ENCODE results near the gene CHRNE.
"Not testable (repeated sequence)": the region's sequence is repeated elsewhere in the genome, so short reads cannot be mapped to it uniquely, and the experiment has no call there.

Gene CHRNE

DNA sequence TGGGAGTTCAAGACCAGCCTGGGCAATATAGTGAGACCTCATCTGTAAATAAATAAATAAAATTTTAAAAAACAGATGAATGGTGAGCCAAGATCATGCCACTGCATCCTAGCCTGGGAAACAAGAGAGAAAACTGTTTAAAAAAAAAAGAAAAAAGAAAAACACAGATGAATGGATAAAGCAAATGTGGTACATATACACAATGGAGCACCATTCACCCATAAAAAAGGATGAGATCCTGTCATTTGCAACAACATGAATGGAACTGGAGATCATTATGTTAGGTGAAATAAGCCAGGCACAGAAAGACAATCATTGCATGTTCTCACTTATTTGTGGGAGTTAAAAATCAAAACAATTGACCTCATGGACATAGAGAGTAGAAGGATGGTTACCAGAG lies 3.7 kb upstream of the CHRNE start:
- DNase-seq (ENCODE audit: low spot score), result not testable (repeated sequence)

DNA sequence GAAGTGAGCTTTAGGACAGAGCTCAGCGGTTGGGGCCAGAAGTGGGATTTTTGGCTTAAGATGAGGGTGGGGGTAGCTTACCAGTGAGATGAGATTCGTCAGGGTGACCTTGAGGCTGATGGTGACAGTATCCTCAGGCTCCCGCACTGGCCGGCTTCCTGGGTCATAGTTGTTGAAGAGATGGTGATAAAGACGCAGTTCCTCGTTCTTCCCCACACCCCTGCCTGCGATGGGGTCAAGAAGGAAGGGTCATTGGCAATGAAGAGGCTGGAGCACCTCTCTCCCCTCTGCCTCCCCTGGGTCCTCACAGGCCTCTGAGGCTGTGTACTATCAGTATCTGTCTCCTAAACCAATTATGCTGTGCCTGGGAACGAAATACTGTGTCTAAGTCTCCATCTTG lies 358 bp downstream of the CHRNE start:
- peak; percentile 49 for DNase-seq (ENCODE audit: low spot score)

GRCh38 chr17:4901648-4902344 lies 1.1 kb downstream of the CHRNE start:
- DNase-seq (ENCODE audit: low spot score), result peak; percentile 50

DNA sequence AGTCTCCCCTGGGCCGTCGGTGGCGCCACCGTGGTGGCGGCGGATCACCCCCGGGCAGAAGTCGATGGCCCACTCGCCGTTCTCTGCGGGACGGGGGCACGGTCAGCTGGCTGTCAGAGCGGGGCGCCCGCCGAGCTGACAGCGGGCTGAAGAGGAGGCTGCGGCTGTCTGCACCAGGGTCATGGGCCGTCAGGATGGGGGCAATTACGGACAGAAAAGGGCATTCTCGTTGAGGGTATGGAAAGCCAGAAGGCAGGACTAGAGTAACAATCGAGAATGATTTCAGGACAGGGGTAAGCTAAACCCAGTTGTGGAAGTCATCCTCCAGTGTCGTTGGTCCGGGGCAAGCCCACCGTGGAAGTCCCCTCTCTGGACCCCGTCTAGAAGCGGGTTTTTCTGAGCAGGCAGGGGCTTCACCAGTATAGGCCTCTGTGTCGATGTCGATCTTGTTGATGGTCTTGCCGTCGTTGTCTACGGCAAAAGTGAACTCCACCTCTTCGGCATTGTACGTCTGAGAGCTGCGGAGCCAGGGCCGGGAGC lies 1.7 kb downstream of the CHRNE start:
- DNase-seq (ENCODE audit: low spot score), result peak; percentile 52

DNA sequence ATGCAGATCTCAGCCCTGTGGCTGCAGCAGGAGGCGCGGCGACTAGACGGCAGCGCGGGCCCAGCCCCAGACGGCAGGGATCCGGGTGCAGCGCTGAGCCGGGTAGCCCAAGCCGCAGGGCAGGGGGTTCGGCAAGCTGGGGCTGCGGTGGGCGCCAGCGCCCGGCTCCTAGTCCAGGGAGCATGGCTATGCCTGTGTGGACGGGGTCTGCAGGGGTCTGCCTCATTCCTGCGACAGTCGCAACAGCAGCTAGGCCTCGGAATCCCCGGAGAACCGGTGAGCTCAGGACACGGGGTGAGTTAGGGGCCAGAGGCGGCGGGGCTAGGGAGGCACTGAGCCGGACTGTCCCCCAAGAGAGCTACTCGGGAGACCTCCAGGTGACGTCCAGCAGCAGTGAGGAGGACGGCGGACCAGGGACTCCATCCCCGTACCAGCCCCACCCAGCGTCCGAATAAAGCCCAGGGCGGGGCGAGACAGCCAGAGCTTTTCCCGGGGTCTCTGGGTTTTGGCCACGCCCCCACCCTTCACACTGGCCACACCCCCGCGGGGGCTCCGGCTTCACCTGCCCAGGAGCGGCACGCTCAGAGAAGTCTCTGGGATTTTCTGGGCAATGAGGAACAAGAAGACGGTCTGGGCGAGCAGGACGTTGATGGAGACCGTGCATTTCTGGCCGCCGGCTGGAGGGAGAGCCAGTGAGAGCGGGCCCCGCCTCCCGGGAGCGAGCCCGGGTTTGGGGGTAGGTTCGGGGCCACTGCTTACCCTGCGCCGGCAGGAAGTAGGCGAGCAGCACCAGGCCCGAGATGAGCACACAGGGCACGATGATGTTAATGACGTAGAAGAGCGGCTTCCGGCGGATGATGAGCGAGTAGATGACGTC lies 2.4 kb downstream of the CHRNE start:
- peak; percentile 88 for DNase-seq (ENCODE audit: low spot score)

- DNase-seq (ENCODE audit: low spot score), result peak; percentile 80
Measured at GRCh38 chr17:4899341-4900230, 3.3 kb downstream of the CHRNE start, which contains the start of gene C17orf107. C17orf107 (plus strand) TSS chr17:4899536; CDS start chr17:4899763, 227 bp downstream.

- DNase-seq (ENCODE audit: low spot score), result peak; percentile 59
Measured at GRCh38 chr17:4898927-4899326, 4.0 kb downstream of the CHRNE start.

DNA sequence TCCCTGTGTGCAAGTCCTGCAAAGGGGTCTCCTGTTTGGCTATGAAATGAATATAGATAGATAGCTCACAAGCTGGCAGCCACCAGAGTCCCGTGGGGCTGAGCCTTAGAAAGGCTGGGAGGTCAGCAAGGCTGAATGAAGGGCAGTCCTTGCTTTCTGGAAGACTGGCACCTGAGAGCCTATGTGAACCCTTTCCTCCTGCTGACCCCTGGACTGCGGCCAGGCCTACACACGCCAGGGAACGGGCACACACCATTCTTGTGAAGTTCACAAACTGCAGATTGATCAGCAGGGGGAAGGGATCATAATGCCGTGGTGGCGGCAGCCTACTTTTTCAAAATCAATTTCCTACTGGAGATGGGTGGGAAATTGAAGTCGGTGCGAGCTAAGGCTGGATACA lies 4.5 kb downstream of the CHRNE start:
- peak; percentile 45 for DNase-seq (ENCODE audit: low spot score)

DNA sequence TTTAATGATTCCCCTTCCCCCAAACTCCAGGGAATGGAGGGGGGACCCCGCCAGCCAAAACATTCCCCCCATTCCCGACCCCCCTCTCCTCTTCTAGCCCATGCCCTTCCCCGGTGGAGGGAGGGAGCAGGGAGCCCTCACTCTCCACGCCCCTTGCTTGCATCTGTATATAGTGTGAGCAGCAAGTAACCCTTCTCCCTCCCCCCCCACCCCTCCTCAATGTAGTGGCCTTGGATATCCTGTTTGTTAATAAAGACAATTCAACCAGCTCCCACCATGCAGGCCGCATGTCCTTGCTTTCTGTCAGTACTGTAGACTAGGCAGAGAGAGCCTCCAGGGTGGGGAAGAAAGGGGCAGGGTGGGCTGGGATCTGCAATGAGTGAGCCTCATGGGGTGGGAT lies 5.1 kb downstream of the CHRNE start:
- no peak for DNase-seq (ENCODE audit: low spot score)

- DNase-seq (ENCODE audit: low spot score), result no peak
Measured at GRCh38 chr17:4897198-4897687, 5.7 kb downstream of the CHRNE start.

GRCh38 chr17:4896332-4897197 lies 6.3 kb downstream of the CHRNE start:
- DNase-seq (ENCODE audit: low spot score), result no peak

DNA sequence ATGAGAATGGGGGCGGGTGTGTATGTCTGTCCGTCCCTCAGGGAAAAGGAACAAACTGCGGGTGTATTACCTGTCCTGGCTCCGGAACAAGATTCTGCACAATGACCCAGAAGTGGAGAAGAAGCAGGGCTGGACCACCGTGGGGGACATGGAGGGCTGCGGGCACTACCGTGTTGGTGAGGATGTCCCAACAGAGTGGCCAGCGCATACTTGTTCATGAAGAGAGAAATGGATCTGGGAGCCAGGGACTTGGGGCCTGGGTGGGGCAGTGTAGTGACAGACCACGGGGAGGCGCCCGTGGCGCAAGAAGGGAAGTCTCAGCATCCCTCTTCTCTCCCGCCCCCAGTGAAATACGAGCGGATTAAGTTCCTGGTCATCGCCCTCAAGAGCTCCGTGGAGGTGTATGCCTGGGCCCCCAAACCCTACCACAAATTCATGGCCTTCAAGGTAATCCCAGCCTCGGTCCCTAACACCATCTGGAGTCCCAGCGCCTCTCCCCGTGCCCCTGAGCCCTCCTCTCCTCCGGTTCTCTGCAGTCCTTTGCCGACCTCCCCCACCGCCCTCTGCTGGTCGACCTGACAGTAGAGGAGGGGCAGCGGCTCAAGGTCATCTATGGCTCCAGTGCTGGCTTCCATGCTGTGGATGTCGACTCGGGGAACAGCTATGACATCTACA lies 7.1 kb downstream of the CHRNE start:
- DNase-seq (ENCODE audit: low spot score), result no peak

DNA sequence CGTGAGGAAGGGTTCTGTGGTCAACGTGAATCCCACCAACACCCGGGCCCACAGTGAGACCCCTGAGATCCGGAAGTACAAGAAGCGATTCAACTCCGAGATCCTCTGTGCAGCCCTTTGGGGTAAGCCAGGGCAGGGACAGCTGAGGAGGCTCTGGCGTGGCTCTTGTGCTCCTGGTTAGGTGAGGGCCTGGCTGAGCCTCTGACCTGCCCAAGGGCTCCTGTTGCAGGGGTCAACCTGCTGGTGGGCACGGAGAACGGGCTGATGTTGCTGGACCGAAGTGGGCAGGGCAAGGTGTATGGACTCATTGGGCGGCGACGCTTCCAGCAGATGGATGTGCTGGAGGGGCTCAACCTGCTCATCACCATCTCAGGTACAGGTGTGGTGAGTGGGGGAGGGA lies 7.8 kb downstream of the CHRNE start:
- no peak for DNase-seq (ENCODE audit: low spot score)

DNA sequence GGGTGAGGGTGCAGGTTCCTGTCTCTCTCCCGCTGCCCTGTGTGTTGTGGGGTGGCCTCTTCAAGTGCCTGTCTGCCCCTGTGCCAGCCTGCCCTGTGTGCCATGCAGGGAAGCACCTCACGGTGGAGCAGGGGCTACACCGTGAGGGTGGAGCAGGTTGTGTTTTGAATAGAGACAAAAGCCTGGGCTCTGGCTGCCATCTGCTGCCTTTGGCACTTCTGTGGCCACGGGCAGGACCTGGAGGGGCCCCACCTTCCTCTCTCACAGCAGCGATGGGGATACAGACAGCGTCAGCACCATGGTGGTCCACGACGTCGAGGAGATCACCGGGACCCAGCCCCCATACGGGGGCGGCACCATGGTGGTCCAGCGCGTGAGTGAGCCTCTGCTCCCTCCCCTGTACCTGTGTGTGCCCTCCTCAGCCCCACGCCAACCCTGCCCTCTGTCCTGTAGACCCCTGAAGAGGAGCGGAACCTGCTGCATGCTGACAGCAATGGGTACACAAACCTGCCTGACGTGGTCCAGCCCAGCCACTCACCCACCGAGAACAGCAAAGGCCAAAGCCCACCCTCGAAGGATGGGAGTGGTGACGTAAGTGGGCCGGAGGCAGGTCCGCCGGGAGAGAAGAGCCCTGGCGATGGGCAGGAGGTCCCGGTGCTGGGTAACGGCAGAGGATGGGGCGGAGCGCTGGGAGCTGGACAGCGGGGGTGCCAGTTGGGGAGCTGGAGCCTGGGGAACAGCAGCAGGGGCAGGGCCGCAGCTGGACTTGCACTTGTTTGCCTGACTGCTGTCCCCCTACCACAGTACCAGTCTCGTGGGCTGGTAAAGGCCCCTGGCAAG lies 9.0 kb downstream of the CHRNE start:
- DNase-seq (ENCODE audit: low spot score), result no peak

DNA sequence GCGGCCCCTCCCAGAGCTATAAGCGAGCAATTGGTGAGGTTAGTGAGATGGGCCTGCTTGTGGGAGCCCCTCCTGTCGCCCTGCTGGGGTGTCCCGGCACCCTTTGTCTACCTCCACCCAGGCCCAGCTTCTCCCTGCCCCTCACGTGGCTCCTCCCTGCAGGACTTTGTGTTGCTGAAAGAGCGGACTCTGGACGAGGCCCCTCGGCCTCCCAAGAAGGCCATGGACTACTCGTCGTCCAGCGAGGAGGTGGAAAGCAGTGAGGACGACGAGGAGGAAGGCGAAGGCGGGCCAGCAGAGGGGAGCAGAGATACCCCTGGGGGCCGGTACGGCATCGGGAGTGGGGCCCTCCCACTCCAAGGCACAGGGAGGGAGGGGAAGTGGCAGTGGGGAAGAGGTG lies 9.6 kb downstream of the CHRNE start:
- no peak for DNase-seq (ENCODE audit: low spot score)

DNA sequence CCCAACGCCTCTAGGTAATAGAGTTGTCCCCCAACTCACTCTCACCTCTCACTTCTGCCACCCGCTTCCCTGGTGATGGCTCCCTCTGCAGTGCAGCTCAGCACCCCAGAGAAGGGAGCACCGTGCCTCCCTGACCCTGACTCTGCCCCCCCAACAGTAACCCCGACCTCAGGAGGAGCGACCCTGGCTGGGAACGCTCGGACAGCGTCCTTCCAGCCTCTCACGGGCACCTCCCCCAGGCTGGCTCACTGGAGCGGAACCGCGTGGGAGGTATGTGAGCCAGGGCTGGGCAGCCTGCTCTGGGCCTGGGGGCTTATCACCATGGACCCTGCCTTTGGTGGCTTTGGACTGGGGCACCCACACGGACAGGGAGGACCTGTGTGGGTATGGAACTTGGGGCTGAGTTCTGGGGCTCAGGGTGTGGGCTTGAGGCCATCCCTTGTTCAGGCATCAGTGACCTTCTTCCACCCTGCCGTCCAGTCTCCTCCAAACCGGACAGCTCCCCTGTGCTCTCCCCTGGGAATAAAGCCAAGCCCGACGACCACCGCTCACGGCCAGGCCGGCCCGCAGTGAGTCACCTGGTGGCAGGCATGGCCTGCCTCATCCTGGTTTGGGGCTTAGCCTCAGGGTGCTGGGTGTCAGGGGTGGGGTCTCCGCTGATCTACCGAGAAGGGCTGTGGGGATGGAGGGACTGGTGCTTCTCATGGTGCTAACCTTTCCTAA lies 10.2 kb downstream of the CHRNE start:
- no peak for DNase-seq (ENCODE audit: low spot score)

GRCh38 chr17:4891411-4892410 lies 11.2 kb downstream of the CHRNE start:
- DNase-seq (ENCODE audit: low spot score), result peak; percentile 46

Data from ecto neural progenitor cell (in vitro differentiated cells).